Neural cell (in vitro differentiated cells): ENCODE measurements around the gene PRKCZ. TPM values are rescaled to one million over a fixed set of nuclear protein-coding genes. Genes with fewer than 3 reads are reported as not detected.

Experiments
- H2AFZ ChIP-seq: fragments of 200-600, 300-800 bp; sonication (generic), shearing (Covaris generic); 2 replicates; pipeline ENCODE4 v1.6.0; 2014; ENCODE audit warnings: low read depth, mild to moderate bottlenecking, antibody characterized with exemption, low read length, moderate library complexity
- H3F3A ChIP-seq: fragments of 200-600 bp; shearing (Covaris generic); 2 replicates; pipeline ENCODE4 v1.6.1; 2016; ENCODE audit warnings: mild to moderate bottlenecking, moderate library complexity, mixed read lengths, antibody characterized with exemption, low read length; ENCODE audit not compliant: insufficient read depth, poor library complexity, severe bottlenecking
- H3K27ac ChIP-seq: fragments of 200-600, 300-800 bp; sonication (generic), shearing (Covaris generic); 2 replicates; pipeline ENCODE4 v1.5.1; 2014; ENCODE audit warnings: mild to moderate bottlenecking, low read length, moderate library complexity
- H3K27me3 ChIP-seq: fragments of 300-800, 200-600 bp; sonication (generic), shearing (Covaris generic); 2 replicates; pipeline ENCODE4 v1.6.0; 2014; ENCODE audit warnings: mild to moderate bottlenecking, low read depth, low read length, moderate library complexity; ENCODE audit not compliant: insufficient read depth
- H3K36me3 ChIP-seq: fragments of 300-800, 200-600 bp; sonication (generic), shearing (Covaris generic); 2 replicates; pipeline ENCODE4 v1.5.1; 2014; ENCODE audit warnings: mild to moderate bottlenecking, antibody characterized with exemption, low read length, moderate library complexity; ENCODE audit not compliant: insufficient read depth
- H3K4me2 ChIP-seq: fragments of 300-800, 200-600 bp; sonication (generic), shearing (Covaris generic); 2 replicates; pipeline ENCODE4 v1.6.0; 2014; ENCODE audit warnings: mild to moderate bottlenecking, low read length
- H3K4me3 ChIP-seq: fragments of 300-800, 200-600 bp; sonication (generic), shearing (Covaris generic); 2 replicates; pipeline ENCODE4 v1.5.1; 2014; ENCODE audit warnings: mild to moderate bottlenecking, low read length, moderate library complexity
- H3K79me2 ChIP-seq: fragments of 200-600 bp; shearing (Covaris generic); replicated peaks from 2 replicates; pipeline ENCODE4 v1.6.0; 2014; ENCODE audit warnings: mild to moderate bottlenecking, low read length, moderate library complexity; ENCODE audit not compliant: insufficient read depth
- H3K9ac ChIP-seq: fragments of 300-800, 200-600 bp; sonication (generic), shearing (Covaris generic); 2 replicates; pipeline ENCODE4 v1.6.1; 2016; ENCODE audit warnings: mild to moderate bottlenecking, low read length, mixed read lengths
- H3K9me2 ChIP-seq: fragments of 200-600 bp; shearing (Covaris generic); 2 replicates; pipeline ENCODE4 v1.6.1; 2016; ENCODE audit warnings: mild to moderate bottlenecking, low read length, mixed read lengths; ENCODE audit not compliant: insufficient read depth
- H3K9me3 ChIP-seq: fragments of 200-600, 300-800 bp; sonication (generic), shearing (Covaris generic); 2 replicates; pipeline ENCODE4 v1.6.1; 2016; ENCODE audit warnings: mild to moderate bottlenecking, mixed run types, low read length, moderate library complexity, mixed read lengths
- H4K20me1 ChIP-seq: fragments of 200-600 bp; shearing (Covaris generic); 2 replicates; pipeline ENCODE4 v1.6.1; 2016; ENCODE audit warnings: mild to moderate bottlenecking, mixed run types; ENCODE audit not compliant: insufficient read depth
- CTCF ChIP-seq: fragments of 450-650 bp; IDR thresholded peaks from 2 replicates; pipeline ENCODE4 v1.5.1; 2014; ENCODE audit warnings: antibody characterized with exemption, mild to moderate bottlenecking, moderate library complexity; ENCODE audit not compliant: poor library complexity, severe bottlenecking
- EP300 ChIP-seq: fragments of 450-650 bp; conservative IDR thresholded peaks from 2 replicates; pipeline ENCODE4 v1.6.1; 2014; ENCODE audit warnings: antibody characterized with exemption, mild to moderate bottlenecking, moderate library complexity; ENCODE audit not compliant: poor library complexity, severe bottlenecking
- EZH2 ChIP-seq: fragments of 200-600, 300-800 bp; shearing (Covaris generic), sonication (generic); IDR thresholded peaks from 2 replicates; pipeline ENCODE4 v1.6.1; 2014; ENCODE audit warnings: antibody characterized with exemption, low read length, borderline replicate concordance, mild to moderate bottlenecking; ENCODE audit not compliant: insufficient read depth, poor library complexity, severe bottlenecking
- MXI1 ChIP-seq: fragments of 450-650 bp; conservative IDR thresholded peaks from 2 replicates; pipeline ENCODE4 v1.6.1; 2014; ENCODE audit warnings: antibody characterized with exemption, mild to moderate bottlenecking; ENCODE audit not compliant: poor library complexity, severe bottlenecking
- POLR2AphosphoS5 ChIP-seq: IDR thresholded peaks from 2 replicates; pipeline ENCODE4 v1.6.1; 2012
- RAD21 ChIP-seq: fragments of 450-650 bp; conservative IDR thresholded peaks from 2 replicates; pipeline ENCODE4 v1.6.1; 2014; ENCODE audit warnings: antibody characterized with exemption, mild to moderate bottlenecking, moderate library complexity
- SMC3 ChIP-seq: fragments of 450-650 bp; conservative IDR thresholded peaks from 2 replicates; pipeline ENCODE4 v1.6.1; 2014; ENCODE audit warnings: antibody characterized with exemption, mild to moderate bottlenecking, moderate library complexity; ENCODE audit not compliant: poor library complexity
- TAF1 ChIP-seq: IDR thresholded peaks from 2 replicates; pipeline ENCODE4 v1.6.1; 2012; ENCODE audit warnings: low read depth
- polyA plus RNA-seq: library from polyadenylated mRNA; depleted of rRNA; stranded (reverse); fragments of >200 nt; gene quantifications from 2 replicates; pipeline ENCODE4 v1.2.3, GENCODE V29; 2014

The PRKCZ gene
- polyA plus RNA-seq, 1 donor from 2014 or later: 54.9 TPM

GRCh38 chr1:2098301-2098698 is 48.1 kb downstream of the PRKCZ start:
- Histone ChIP-seq H3K9me2 (no peaks in the 10 kb centered on the region), H2AFZ (no peak overlapping the region), H3K79me2 (no peaks in the 10 kb centered on the region), H4K20me1 (no peaks in the 10 kb centered on the region), H3K4me3 (no peak overlapping the region), H3K27me3 (no peaks in the 10 kb centered on the region), H3K9me3 (no peaks in the 10 kb centered on the region), H3K4me2 (no peak overlapping the region), H3F3A (no peaks in the 10 kb centered on the region), H3K36me3 (no peaks in the 10 kb centered on the region), H3K27ac (no peak overlapping the region), H3K9ac (no peak overlapping the region)
- TF ChIP-seq TAF1 (no peak), EZH2 (no peak), CTCF (no peak), MXI1 (no peak), SMC3 (no peak), RAD21 (no peak), EP300 (no peak), POLR2AphosphoS5 (no peak)

GRCh38 chr1:2098839-2099785 is 48.9 kb downstream of the PRKCZ start:
- H3K4me2 ChIP-seq: no peak overlapping the region
- no peak overlapping the region for H3K4me3 ChIP-seq
- H3F3A ChIP-seq: no peaks in the 10 kb centered on the region
- no peak overlapping the region for H2AFZ ChIP-seq
- no peak overlapping the region for H3K9ac ChIP-seq
- H3K36me3 ChIP-seq: no peaks in the 10 kb centered on the region
- H3K27ac ChIP-seq: no peak overlapping the region
- H3K9me3 ChIP-seq: no peaks in the 10 kb centered on the region
- H4K20me1 ChIP-seq: no peaks in the 10 kb centered on the region
- TF ChIP-seq CTCF (no peak), RAD21 (no peak), POLR2AphosphoS5 (no peak), TAF1 (no peak), SMC3 (no peak)
- no peaks in the 10 kb centered on the region for H3K9me2 ChIP-seq
- H3K79me2 ChIP-seq: no peaks in the 10 kb centered on the region
- no peaks in the 10 kb centered on the region for H3K27me3 ChIP-seq
